IPS DF 6.9 (cell line): Measurements from ENCODE around the gene CXCL16.

Experiments
- DNase-seq: peaks from one replicate; pipeline ENCODE4 v3.0.0-alpha.2; 2013; ENCODE audit warnings: low read depth, low spot score
- H3K27ac ChIP-seq: one replicate; pipeline ENCODE4 v1.5.1; 2013; ENCODE audit warnings: low read length, control low read depth
- H3K27me3 ChIP-seq: 2 replicates; pipeline ENCODE4 v1.6.1; 2013; ENCODE audit warnings: mild to moderate bottlenecking, low read length; ENCODE audit not compliant: control insufficient read depth, insufficient read depth
- H3K36me3 ChIP-seq: 2 replicates; pipeline ENCODE4 v1.6.1; 2013; ENCODE audit warnings: low read length; ENCODE audit not compliant: control insufficient read depth, insufficient read depth
- H3K4me1 ChIP-seq: 2 replicates; pipeline ENCODE4 v1.6.1; 2013; ENCODE audit warnings: low read length; ENCODE audit not compliant: control insufficient read depth, insufficient read depth
- H3K4me3 ChIP-seq: 2 replicates; pipeline ENCODE4 v1.5.1; 2013; ENCODE audit warnings: mild to moderate bottlenecking, low read length
- H3K9me3 ChIP-seq: 2 replicates; pipeline ENCODE4 v1.6.1; 2013; ENCODE audit warnings: low read length, inconsistent platforms; ENCODE audit not compliant: control insufficient read depth, insufficient read depth
- WGBS: extraction: QIAGEN DNeasy Blood & Tissue Kit; methylation state at CpG from one replicate; pipeline ENCODE4 v1.1.7; 2013; ENCODE audit warnings: mixed read lengths, missing lambda C conversion rate; ENCODE audit not compliant: insufficient read length, insufficient coverage; 5-methylcytosine and 5-hydroxymethylcytosine counted together

Gene CXCL16

DNA sequence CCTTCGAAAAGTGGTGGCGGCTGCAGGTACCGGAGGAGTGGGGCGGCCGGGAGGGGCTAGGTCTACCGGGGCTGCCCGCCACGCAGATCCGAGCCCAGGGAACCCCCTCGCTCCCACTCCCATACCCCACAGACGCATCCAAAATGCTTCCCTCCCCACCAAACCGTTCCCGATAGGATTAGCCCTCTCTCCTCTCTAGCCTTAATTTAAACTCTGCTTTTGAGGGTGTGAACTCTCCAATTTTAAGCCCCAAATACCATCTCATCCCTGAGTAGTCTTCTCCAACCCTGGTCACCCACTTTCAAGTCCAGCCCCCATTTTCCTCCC, 260 bp upstream of the CXCL16 start:
- Histone ChIP-seq H3K9me3 (no peaks in the 10 kb centered on the region), H3K4me1 (no peaks in the 10 kb centered on the region), H3K4me3 (peak overlapping the region; percentile 52; the same call in 1 of the 2 replicates), H3K36me3 (no peaks in the 10 kb centered on the region), H3K27ac (no peak overlapping the region), H3K27me3 (peaks cover 32% of the 10 kb centered on the region)
- DNase-seq = no peak
- WGBS = no CpG with 5 or more reads among the region's 13 CpGs

DNA sequence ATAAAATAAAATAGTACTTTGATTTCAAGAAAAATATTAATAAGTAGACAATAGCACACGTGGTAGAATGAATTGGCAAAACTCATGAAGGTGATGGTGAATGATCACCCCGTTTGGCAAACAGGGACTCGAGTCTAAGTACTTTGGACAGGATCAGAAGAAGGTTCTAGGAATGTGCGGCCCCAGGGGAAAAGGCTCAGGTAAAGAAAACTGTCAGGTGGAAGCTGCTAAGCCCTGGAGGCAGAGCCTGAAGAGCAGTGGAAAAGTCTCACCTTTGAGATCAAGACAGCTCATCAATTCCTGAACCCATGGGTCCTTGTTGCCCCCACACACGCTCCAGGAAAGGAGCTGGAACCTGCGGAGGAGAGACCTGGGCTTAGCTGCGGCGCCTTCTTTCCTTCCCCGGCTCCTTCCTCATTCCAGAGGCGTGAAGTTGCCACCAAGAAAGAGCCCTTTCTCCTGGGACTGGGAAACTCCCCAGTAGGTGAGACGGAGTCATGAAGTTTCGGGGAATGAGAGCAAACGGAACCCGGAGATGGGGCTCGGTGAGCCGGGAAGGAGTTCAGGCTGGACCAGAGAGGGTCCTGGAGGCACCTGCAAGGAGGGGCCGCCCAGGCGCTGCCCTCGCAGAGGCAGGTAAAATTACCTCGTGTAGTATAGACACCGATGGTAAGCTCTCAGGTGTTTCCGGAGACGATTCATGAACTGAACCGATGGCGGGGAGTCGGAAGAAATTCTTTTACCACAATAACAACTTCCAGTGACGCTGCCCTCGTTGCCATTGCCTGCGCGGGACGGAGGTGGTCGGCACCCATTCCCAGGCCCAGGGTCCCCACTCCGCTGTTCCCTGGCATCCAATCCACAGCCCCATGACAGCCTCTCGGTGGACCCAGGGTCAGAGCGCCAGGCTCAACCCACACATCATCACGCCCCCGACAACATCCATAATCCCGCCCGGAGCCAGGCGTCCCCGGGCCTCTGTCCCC, 1.3 kb downstream of the CXCL16 start:
- DNase-seq = no peak
- Histone ChIP-seq H3K27ac (no peak overlapping the region), H3K9me3 (no peaks in the 10 kb centered on the region), H3K4me1 (no peaks in the 10 kb centered on the region), H3K4me3 (peak overlapping the region; percentile 52; the same call in 1 of the 2 replicates), H3K27me3 (peaks cover 32% of the 10 kb centered on the region), H3K36me3 (no peaks in the 10 kb centered on the region)
- WGBS = no CpG with 5 or more reads among the region's 41 CpGs

DNA sequence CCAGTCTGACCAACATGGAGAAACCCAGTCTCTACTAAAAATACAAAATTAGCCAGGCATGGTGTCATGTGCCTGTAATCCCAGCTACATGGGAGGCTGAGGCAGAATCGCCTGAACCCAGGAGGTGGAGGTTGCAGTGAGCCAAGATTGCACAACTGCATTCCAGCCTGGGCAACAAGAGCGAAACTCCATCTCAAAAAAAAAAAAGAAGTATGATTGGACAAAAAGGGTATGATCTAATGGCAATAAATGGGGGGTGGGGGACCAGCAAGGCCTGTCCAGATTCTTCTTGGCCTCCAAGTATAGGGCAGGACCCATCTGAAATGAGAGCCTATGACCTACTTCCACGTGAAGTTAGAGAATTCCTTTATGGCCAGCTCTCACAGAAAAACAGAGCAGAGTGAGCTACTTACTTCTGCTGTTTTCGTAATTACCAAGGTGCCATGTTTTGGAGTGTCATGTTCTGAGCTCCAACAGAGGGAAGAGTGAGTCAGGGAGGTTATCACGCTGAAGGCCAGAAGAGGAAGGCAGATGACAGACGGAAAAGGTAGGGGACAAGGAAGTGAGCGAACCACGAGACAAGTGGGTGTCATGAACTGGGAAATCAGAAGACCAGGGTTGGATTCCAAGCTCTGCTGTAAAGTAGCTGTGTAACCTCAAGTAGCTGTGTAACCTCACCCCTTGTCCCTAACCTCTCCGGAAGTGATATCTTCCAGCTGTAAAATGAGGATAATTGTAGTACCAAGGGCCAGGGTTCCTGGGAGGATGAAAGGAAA, 3.7 kb downstream of the CXCL16 start:
- Histone ChIP-seq H3K4me1 (no peaks in the 10 kb centered on the region), H3K27ac (no peak overlapping the region), H3K4me3 (no peak overlapping the region), H3K9me3 (no peaks in the 10 kb centered on the region), H3K27me3 (peaks cover 30% of the 10 kb centered on the region), H3K36me3 (no peaks in the 10 kb centered on the region)
- no peak for DNase-seq
- no CpG with 5 or more reads among the region's 9 CpGs for WGBS

DNA sequence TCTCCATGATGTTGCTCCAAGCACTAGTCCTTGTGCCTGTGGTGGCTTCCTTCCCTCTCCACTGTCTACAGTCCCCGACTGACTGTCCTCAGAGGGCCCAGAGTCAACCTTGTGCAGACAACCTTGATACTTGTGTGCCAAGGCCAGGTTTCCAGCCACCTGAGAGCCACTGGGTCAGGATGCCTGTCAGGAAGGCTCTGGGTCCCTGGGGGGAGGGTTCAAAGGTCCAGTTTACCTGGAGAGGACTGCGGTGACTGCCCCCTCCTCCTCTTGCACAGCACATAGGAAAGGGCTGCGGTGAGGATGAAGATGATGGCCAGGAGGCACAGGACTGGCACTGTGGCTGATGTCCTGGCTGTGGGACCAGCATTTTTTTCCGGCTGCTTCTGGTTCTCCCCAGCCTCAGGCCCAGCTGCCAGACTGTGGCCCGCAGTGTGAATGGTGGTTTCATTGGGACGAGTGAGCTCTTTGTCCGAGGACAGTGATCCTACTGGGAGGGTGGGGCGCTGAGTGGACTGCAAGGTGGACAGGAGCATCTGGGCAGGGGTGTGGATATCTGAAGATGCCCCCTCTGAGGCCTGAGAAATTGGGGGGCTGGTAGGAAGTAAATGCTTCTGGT, 4.8 kb downstream of the CXCL16 start:
- no peaks in the 10 kb centered on the region for H3K36me3 ChIP-seq
- H3K9me3 ChIP-seq = no peaks in the 10 kb centered on the region
- no CpG with 5 or more reads among the region's 8 CpGs for WGBS
- H3K4me3 ChIP-seq = no peak overlapping the region
- peaks cover 19% of the 10 kb centered on the region for H3K27me3 ChIP-seq
- no peak overlapping the region for H3K27ac ChIP-seq
- no peaks in the 10 kb centered on the region for H3K4me1 ChIP-seq
- DNase-seq = no peak

DNA sequence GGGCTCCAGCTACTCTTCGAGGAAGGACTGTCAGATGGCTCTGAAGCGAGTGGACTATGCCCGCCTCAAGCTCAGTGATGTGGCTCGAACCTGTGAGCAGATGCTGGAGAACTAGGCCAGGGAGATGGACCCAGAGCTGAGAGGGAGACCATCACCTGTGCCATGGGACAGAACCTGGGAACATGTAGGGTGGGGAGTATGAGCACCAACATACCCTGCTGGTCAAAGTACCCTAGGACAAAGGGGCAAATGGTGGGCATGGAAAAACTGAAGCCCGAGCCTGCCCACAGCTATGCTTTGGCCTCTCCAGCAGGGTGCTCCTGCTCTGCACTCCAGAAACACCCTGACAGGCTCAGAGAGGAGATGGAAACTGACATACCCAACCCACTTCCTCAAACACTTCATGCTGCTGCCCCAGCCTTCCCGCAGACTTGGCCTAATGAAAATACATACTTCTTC, 6.6 kb downstream of the CXCL16 start:
- Histone ChIP-seq H3K27ac (no peak overlapping the region), H3K27me3 (peaks cover 1% of the 10 kb centered on the region; the same call in 1 of the 2 replicates), H3K4me3 (no peak overlapping the region), H3K36me3 (no peaks in the 10 kb centered on the region), H3K4me1 (no peaks in the 10 kb centered on the region), H3K9me3 (no peaks in the 10 kb centered on the region)
- no CpG with 5 or more reads among the region's 6 CpGs for WGBS
- DNase-seq = no peak

DNA sequence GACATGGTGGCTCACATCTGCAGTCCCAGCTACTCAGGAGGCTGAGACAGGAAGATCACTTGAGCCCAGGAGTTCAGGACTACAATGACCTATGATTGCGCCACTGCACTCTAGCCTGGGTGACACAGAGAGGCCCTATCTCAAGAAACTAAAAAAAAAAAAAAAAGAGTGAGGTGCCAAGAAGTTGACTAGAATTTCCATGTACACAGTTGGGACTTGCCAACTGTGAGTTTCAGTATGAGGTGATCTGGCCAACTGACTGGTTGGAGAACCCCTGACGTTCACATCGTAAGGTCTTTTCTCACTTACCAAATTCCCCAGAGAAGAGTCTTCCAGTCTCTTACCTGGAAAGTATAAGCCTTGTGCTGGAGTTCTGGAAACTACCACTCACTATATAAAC, 11.6 kb downstream of the CXCL16 start:
- Histone ChIP-seq H3K4me3 (no peak overlapping the region), H3K27ac (no peak overlapping the region), H3K27me3 (no peaks in the 10 kb centered on the region), H3K36me3 (no peaks in the 10 kb centered on the region), H3K9me3 (no peaks in the 10 kb centered on the region), H3K4me1 (no peaks in the 10 kb centered on the region)
- no CpG with 5 or more reads among the region's 3 CpGs for WGBS
- DNase-seq = no peak

GRCh38 chr17:4725646-4726310, 13.9 kb downstream of the CXCL16 start:
- no peak for DNase-seq
- no peaks in the 10 kb centered on the region for H3K27me3 ChIP-seq
- WGBS = no CpG with 5 or more reads among the region's 9 CpGs
- no peaks in the 10 kb centered on the region for H3K9me3 ChIP-seq
- H3K4me3 ChIP-seq = no peak overlapping the region
- no peak overlapping the region for H3K27ac ChIP-seq
- H3K36me3 ChIP-seq = no peaks in the 10 kb centered on the region; the same call in 1 of the 2 replicates
- H3K4me1 ChIP-seq = no peaks in the 10 kb centered on the region

DNA sequence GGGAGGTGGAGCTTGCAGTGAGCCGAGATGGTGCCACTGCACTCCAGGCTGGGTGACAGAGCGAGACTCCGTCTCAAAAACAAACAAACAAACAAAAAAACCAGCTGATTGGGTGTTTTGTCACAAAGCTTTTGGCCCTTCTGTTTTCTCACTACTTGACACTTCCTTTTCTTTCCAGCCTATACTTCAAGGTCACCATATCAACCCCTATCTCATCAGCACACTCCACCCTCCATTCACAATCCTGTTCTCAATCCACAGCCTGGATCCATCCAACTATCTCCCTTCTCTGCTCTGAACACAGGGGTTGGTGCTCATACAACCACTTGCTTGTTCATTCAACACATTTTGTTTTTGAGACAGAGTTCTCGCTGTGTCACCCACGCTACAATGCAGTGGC, 15.1 kb downstream of the CXCL16 start:
- Histone ChIP-seq H3K27ac (no peak overlapping the region), H3K36me3 (peaks cover 5% of the 10 kb centered on the region; the same call in 1 of the 2 replicates), H3K27me3 (no peaks in the 10 kb centered on the region), H3K4me1 (no peaks in the 10 kb centered on the region), H3K4me3 (no peak overlapping the region), H3K9me3 (no peaks in the 10 kb centered on the region)
- no peak for DNase-seq
- no CpG with 5 or more reads among the region's 5 CpGs for WGBS

DNA sequence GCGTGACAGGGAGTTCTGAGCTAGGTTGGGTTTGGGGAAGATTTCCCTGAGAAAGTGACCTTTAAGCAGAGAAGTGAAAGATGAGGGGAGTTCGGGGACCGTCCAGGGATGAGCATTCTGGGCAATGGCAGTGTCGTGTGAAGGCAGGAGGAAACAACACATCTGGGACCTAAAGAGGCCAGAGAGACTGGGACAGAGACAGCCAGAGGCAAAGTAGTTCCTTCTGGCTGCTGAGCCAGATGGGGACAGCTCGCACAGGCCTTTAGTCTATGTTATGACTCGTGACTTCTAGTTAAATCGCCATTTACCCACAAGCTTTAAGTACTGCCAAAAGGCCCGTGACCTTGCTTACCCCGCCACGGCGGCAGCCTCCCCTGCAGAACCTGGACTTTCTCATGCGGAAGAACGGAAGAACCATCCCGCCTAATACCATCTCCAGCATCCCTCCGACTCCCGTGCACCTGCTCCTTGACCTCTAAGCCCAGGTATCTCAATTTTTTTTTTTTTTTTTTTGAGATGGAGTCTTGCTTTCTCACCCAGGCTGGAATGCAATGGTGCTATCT, 17.0 kb downstream of the CXCL16 start:
- H3K9me3 ChIP-seq = no peaks in the 10 kb centered on the region
- no CpG with 5 or more reads among the region's 16 CpGs for WGBS
- no peaks in the 10 kb centered on the region for H3K4me1 ChIP-seq
- peaks cover 8% of the 10 kb centered on the region for H3K36me3 ChIP-seq
- DNase-seq = no peak
- no peaks in the 10 kb centered on the region for H3K27me3 ChIP-seq
- no peak overlapping the region for H3K27ac ChIP-seq
- H3K4me3 ChIP-seq = no peak overlapping the region
